HUDEP-2 (cell line): ENCODE measurements around the gene IQCM.
"Not testable (repeated sequence)": the region's sequence is repeated elsewhere in the genome, so short reads cannot be mapped to it uniquely, and the experiment has no call there.

Experiments used
- DNase-seq, 76 experiments: peaks; one replicate each; lab custom pipeline; 2025; ENCODE audit not compliant: unreplicated experiment in 76 of 76; lab: John Stamatoyannopoulos, UW

IQCM gene

DNA sequence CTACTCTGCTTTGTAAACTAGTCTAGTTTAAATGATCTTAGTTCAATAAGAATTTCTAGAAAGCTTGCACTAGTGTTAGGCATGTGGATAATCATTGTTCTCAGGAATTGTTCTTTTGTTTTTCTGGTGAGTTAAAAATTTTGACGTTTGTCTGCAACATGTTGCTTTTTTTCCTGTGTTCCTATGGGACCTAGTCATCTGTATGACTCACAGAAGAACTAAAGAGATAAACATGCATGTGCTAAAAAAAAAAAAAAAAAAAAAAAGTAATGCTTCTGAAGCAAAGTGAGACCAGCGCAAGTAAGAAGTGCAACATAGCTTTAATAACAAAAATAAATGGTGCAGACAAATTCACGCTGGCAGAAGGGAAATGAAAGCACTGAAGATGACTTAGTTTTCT lies 471.2 kb downstream of the IQCM start:
- DNase-seq, result no peak

DNA sequence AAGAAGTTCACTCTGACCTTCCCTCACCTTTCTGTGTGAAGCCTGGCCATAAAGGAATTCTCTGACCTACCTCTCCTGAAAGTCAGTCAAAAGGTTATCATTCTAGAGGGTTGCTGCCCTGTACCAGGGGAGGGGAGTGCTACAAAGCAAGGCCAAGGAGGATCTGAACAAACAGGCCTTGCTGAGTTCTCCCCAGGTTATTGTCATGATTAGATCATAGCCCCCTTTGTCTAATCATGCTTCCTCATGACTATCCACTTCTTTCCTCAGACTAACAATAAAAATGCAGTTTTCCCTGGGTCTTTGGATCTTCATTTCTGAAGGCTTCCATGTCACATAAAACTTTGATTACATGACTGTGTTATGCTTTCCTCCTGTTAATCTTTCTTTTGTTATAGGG lies 472.0 kb downstream of the IQCM start:
- DNase-seq, result no peak

DNA sequence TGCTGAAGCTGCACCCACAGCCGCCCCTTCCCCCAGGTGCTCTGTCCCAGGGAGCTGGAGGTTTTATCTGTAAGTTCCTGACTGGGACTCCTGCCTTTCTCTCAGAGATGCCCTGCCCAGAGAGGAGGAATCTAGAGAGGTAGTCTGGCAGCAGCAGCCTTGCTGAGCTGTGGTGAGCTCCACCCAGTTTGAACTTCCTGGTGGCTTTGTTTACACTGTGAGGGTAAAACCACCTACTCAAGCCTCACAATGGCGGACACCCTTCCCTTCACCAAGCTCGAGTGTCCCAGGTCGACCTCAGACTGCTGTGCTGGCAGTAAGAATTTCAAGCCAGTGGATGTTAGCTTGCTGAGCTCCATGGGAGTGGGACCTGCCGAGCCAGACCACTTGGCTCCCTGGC lies 474.5 kb downstream of the IQCM start:
- DNase-seq, result not testable (repeated sequence)

DNA sequence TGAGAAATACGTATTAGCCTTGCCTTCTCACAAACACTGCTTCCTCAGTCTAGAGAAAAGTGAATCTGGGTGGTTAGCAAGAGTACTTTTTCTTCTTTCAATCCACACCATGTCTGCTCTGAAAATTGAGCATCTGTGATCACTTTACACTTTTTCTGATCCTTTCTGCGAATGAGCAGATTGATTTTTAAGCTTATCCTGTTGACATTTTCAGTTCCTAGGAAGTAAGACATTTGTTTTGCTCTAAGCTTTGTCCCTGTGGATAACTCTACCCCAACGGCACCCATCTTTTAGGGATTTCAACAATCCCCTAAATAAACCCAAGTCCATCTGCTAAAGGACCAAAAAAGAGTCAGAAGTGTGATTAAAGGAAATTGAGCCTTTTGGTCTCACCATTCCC lies 487.5 kb downstream of the IQCM start:
- DNase-seq, result no peak

DNA sequence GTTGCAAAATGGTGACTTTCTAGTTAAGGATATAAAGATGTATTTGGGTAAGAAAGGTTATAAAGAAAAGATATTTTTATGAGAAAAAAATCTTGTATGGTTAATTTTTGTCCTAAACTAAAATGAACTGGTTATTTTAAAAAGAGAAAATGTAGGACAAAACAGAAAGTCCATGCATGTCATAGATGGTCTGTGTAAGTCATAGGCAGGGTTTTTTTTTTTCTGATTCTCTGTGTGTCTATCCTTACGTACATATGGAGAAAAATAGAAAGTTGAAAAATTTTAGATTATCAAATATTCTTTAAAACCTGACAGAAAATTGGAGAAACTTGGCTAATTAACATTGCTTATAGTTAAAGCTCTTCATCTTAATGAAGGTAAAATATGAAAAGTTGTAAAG lies 493.4 kb downstream of the IQCM start:
- DNase-seq, result no peak

DNA sequence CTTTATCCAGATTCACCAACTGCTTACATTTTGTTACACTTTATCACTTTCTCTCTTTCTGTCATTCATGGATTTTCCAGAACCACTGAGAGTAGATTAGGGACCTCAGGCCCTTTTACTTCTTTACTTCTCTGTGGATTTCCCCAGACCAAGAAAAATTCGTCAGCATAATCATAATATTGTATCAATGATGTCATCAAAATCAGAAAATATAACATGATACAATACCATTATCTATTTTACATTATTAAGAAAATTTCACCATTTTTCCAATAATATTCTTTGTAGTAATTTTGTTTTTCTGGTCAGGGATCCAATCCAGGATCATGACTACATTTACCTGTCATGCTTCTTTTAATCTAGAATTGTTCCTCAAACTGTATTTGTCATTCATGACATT lies 494.2 kb downstream of the IQCM start:
- no peak for DNase-seq

DNA sequence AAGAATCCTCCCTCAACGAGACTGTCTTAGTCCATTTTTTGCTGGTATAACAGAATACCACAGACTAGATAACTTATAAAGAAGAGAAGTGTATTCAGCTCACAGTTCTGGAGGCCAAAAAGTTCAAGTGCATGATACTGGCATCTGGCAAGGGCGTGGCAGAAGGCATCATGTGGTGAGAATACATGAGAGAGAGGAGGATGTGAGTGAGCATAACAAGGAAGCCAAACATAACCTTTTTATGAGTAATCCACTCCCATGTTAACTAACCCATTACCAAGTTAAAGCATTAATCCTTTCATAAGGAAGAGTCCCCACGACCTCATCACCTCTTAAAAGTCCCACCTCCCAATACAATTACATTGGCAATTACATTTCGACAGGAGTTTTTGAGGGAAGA lies 504.6 kb downstream of the IQCM start:
- DNase-seq, result no peak

DNA sequence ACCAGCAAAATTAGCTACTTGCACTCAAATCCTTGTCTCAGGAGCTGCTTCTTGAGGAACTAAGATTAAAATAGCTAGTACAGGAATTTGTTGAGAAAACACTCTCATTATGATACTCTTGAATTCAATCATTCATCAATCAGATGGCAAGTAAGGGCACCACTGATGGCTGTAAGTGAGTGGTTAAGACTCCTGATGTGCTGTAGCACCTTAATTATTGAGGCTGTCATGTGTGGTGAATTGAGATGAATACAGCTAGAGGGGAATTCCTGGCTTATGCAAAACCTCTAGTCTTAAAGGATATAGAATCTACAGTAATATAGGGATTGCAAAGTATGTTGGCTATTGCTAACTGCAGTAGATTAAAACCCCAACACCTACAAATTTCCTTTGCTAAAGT lies 509.1 kb downstream of the IQCM start:
- DNase-seq, result no peak
